PFSK-1 (cell line): ENCODE data around the gene LECT2.

ENCODE experiments used
- POLR2AphosphoS5 ChIP-seq: IDR thresholded peaks from 2 replicates; pipeline ENCODE4 v1.6.1; 2012; ENCODE audit warnings: low read depth, mild to moderate bottlenecking, control low read depth, low read length, moderate library complexity
- SIN3A ChIP-seq: IDR thresholded peaks from 2 replicates; pipeline ENCODE4 v1.6.1; 2012; ENCODE audit warnings: mild to moderate bottlenecking, low read length, moderate library complexity, borderline replicate concordance; ENCODE audit not compliant: insufficient read depth
- TAF1 ChIP-seq: IDR thresholded peaks from 2 replicates; pipeline ENCODE4 v1.6.1; 2012; ENCODE audit warnings: low read length, control low read depth, borderline replicate concordance; ENCODE audit not compliant: insufficient read depth

- TF ChIP-seq POLR2AphosphoS5, result no peak
- no peak for TF ChIP-seq TAF1
- no peak for TF ChIP-seq SIN3A
These were observed 39.2 kb downstream of the LECT2 start for GRCh38 chr5:135915466-135916001.
